H1 (cell line): ENCODE results near the gene EMX1. TPM values are rescaled to one million over a fixed set of nuclear protein-coding genes. Genes with fewer than 3 reads are reported as not detected.

Experiments used
- BRCA1 ChIP-seq: IDR thresholded peaks from 2 replicates; pipeline ENCODE4 v1.6.1; 2012; ENCODE audit warnings: low read depth, low read length, improper control_type of control experiment
- CHD1 ChIP-seq: IDR thresholded peaks from 2 replicates; pipeline ENCODE4 v1.6.1; 2012; ENCODE audit warnings: low read depth, low read length, improper control_type of control experiment
- CTBP2 ChIP-seq: IDR thresholded peaks from 2 replicates; pipeline ENCODE4 v1.7.0; 2011; ENCODE audit warnings: borderline replicate concordance, mild to moderate bottlenecking, moderate library complexity, mixed read lengths, low read length; ENCODE audit not compliant: insufficient read depth, insufficient read length
- EZH2 ChIP-seq: fragments of 200-600 bp; sonication (generic); IDR thresholded peaks from 2 replicates; pipeline ENCODE4 v1.7.1; 2012; ENCODE audit warnings: low read depth, mild to moderate bottlenecking, moderate library complexity, low read length, inconsistent platforms; ENCODE audit not compliant: severe bottlenecking
- FOSL1 ChIP-seq: IDR thresholded peaks from 2 replicates; pipeline ENCODE4 v1.6.1; 2011; ENCODE audit warnings: mild to moderate bottlenecking, low read depth, low read length, moderate library complexity; ENCODE audit not compliant: insufficient read depth
- SIX5 ChIP-seq: IDR thresholded peaks from 2 replicates; pipeline ENCODE4 v1.6.1; 2011; ENCODE audit warnings: mild to moderate bottlenecking, low read depth, low read length
- ZNF274 ChIP-seq: IDR thresholded peaks from 2 replicates; pipeline ENCODE4 v1.7.0; 2012; ENCODE audit warnings: low read length, borderline replicate concordance; ENCODE audit errors: extremely low read depth
- polyA plus RNA-seq, 7 experiments: library from polyadenylated mRNA; depleted of rRNA in 3 of 7; stranded (reverse) in 5 of 7; unstranded in 2 of 7; fragments of >200 nt in 5 of 7; fragments of 200-250 nt in 2 of 7; gene quantifications; 1 replicate in 5 of 7; 2 replicates in 1 of 7; 4 replicates in 1 of 7; pipeline versions ENCODE4 v1.2.1 to v1.2.3, GENCODE V29; 2011 to 2013; ENCODE audit warnings: missing spikeins in 2 of 7, mixed read lengths in 2 of 7
- total RNA-seq: library from RNA; stranded (reverse); fragmentation: NEBNext Ultra II Directional; extraction: Animal tissue kit (Norgen Biotek cat#: 25700); gene quantifications from 2 replicates; pipeline ENCODE4 v1.2.1, GENCODE V29; 2021
- TF ChIP-seq, protein P1 (sequence below): fragments of 300-600 bp; sonication (generic); IDR thresholded peaks from 2 replicates; pipeline ENCODE4 v1.7.1; 2012; ENCODE audit warnings: low read length, moderate library complexity, mild to moderate bottlenecking, inconsistent platforms; ENCODE audit not compliant: insufficient replicate concordance
- TF ChIP-seq, protein P2 (sequence below): IDR thresholded peaks from 2 replicates; pipeline ENCODE4 v1.6.1; 2012; ENCODE audit warnings: low read length, inconsistent platforms

The EMX1 gene
- total and polyA plus RNA-seq, 2 of the 8 experiments (the other 6 are each of a cell fraction or from before 2014, with no cell fraction given) = 2.4 to 4.9 TPM

DNA sequence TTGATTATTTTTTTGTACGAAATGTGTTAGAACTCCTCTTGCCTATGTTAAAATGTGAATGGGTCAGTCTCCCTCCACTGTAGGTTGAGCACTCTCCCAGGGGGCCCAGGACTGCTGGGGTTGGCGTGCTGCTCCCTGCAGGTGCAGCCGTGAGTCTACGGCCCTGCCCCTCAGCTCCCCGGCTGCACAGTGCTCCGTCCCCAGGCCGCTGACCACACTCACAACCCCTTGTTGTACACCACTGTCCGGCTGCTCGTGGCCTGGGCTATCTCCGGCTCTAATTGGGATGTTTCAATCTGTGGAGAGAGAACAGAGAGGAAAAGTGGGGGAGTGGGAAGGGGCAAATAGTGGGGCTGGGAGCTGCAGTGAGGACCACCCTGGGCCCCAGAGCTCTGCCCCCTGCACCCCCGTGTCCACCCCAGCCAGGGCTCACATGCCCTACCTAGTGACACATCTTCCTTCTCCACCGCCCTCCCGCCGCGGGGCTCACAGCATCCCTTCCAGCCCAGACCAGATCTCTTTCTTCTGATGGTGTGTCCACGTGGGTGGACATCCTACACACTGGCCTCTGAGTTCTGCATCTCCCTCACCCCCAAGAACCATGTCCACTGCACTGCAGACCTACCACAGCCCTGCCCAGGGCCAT lies 27.6 kb downstream of the EMX1 start (continued):
- TF ChIP-seq, protein P1, sequence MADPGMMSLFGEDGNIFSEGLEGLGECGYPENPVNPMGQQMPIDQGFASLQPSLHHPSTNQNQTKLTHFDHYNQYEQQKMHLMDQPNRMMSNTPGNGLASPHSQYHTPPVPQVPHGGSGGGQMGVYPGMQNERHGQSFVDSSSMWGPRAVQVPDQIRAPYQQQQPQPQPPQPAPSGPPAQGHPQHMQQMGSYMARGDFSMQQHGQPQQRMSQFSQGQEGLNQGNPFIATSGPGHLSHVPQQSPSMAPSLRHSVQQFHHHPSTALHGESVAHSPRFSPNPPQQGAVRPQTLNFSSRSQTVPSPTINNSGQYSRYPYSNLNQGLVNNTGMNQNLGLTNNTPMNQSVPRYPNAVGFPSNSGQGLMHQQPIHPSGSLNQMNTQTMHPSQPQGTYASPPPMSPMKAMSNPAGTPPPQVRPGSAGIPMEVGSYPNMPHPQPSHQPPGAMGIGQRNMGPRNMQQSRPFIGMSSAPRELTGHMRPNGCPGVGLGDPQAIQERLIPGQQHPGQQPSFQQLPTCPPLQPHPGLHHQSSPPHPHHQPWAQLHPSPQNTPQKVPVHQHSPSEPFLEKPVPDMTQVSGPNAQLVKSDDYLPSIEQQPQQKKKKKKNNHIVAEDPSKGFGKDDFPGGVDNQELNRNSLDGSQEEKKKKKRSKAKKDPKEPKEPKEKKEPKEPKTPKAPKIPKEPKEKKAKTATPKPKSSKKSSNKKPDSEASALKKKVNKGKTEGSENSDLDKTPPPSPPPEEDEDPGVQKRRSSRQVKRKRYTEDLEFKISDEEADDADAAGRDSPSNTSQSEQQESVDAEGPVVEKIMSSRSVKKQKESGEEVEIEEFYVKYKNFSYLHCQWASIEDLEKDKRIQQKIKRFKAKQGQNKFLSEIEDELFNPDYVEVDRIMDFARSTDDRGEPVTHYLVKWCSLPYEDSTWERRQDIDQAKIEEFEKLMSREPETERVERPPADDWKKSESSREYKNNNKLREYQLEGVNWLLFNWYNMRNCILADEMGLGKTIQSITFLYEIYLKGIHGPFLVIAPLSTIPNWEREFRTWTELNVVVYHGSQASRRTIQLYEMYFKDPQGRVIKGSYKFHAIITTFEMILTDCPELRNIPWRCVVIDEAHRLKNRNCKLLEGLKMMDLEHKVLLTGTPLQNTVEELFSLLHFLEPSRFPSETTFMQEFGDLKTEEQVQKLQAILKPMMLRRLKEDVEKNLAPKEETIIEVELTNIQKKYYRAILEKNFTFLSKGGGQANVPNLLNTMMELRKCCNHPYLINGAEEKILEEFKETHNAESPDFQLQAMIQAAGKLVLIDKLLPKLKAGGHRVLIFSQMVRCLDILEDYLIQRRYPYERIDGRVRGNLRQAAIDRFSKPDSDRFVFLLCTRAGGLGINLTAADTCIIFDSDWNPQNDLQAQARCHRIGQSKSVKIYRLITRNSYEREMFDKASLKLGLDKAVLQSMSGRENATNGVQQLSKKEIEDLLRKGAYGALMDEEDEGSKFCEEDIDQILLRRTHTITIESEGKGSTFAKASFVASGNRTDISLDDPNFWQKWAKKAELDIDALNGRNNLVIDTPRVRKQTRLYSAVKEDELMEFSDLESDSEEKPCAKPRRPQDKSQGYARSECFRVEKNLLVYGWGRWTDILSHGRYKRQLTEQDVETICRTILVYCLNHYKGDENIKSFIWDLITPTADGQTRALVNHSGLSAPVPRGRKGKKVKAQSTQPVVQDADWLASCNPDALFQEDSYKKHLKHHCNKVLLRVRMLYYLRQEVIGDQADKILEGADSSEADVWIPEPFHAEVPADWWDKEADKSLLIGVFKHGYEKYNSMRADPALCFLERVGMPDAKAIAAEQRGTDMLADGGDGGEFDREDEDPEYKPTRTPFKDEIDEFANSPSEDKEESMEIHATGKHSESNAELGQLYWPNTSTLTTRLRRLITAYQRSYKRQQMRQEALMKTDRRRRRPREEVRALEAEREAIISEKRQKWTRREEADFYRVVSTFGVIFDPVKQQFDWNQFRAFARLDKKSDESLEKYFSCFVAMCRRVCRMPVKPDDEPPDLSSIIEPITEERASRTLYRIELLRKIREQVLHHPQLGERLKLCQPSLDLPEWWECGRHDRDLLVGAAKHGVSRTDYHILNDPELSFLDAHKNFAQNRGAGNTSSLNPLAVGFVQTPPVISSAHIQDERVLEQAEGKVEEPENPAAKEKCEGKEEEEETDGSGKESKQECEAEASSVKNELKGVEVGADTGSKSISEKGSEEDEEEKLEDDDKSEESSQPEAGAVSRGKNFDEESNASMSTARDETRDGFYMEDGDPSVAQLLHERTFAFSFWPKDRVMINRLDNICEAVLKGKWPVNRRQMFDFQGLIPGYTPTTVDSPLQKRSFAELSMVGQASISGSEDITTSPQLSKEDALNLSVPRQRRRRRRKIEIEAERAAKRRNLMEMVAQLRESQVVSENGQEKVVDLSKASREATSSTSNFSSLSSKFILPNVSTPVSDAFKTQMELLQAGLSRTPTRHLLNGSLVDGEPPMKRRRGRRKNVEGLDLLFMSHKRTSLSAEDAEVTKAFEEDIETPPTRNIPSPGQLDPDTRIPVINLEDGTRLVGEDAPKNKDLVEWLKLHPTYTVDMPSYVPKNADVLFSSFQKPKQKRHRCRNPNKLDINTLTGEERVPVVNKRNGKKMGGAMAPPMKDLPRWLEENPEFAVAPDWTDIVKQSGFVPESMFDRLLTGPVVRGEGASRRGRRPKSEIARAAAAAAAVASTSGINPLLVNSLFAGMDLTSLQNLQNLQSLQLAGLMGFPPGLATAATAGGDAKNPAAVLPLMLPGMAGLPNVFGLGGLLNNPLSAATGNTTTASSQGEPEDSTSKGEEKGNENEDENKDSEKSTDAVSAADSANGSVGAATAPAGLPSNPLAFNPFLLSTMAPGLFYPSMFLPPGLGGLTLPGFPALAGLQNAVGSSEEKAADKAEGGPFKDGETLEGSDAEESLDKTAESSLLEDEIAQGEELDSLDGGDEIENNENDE = no peak
- TF ChIP-seq CTBP2 (no peak), SIX5 (no peak), ZNF274 (no peak), BRCA1 (no peak), EZH2 (no peak), CHD1 (no peak), FOSL1 (no peak)
- TF ChIP-seq, protein P2, sequence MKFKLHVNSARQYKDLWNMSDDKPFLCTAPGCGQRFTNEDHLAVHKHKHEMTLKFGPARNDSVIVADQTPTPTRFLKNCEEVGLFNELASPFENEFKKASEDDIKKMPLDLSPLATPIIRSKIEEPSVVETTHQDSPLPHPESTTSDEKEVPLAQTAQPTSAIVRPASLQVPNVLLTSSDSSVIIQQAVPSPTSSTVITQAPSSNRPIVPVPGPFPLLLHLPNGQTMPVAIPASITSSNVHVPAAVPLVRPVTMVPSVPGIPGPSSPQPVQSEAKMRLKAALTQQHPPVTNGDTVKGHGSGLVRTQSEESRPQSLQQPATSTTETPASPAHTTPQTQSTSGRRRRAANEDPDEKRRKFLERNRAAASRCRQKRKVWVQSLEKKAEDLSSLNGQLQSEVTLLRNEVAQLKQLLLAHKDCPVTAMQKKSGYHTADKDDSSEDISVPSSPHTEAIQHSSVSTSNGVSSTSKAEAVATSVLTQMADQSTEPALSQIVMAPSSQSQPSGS = no peak
